PC-3 (cell line): Measurements from ENCODE around the gene NHSL1.

Experiments
- EZH2 ChIP-seq: fragments of 300-600 bp; sonication (generic); IDR thresholded peaks from one replicate; pipeline ENCODE4 v1.6.1; 2017; ENCODE audit warnings: antibody characterized with exemption, mild to moderate bottlenecking, low read length; ENCODE audit not compliant: unreplicated experiment
- EZH2phosphoT487 ChIP-seq: fragments of 300-600 bp; sonication (generic); IDR thresholded peaks from 2 replicates; pipeline ENCODE4 v1.6.1; 2018; ENCODE audit warnings: mild to moderate bottlenecking, antibody characterized with exemption, low read length, borderline replicate concordance
- TF ChIP-seq, protein P1 (sequence below): fragments of 300-600 bp; sonication (generic); conservative IDR thresholded peaks from 2 replicates; pipeline ENCODE4 v1.5.1; 2017; ENCODE audit warnings: antibody characterized with exemption, low read depth, mild to moderate bottlenecking, low read length

GRCh38 chr6:138525355-138525754 lies 26.1 kb upstream of the NHSL1 start:
- TF ChIP-seq EZH2: no peak
- TF ChIP-seq, protein P1, sequence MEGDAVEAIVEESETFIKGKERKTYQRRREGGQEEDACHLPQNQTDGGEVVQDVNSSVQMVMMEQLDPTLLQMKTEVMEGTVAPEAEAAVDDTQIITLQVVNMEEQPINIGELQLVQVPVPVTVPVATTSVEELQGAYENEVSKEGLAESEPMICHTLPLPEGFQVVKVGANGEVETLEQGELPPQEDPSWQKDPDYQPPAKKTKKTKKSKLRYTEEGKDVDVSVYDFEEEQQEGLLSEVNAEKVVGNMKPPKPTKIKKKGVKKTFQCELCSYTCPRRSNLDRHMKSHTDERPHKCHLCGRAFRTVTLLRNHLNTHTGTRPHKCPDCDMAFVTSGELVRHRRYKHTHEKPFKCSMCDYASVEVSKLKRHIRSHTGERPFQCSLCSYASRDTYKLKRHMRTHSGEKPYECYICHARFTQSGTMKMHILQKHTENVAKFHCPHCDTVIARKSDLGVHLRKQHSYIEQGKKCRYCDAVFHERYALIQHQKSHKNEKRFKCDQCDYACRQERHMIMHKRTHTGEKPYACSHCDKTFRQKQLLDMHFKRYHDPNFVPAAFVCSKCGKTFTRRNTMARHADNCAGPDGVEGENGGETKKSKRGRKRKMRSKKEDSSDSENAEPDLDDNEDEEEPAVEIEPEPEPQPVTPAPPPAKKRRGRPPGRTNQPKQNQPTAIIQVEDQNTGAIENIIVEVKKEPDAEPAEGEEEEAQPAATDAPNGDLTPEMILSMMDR: no peak
- TF ChIP-seq EZH2phosphoT487: no peak
